SU-DHL-6 (cell line): ENCODE measurements around the gene BIRC7.

Experiments used
- H2AFZ ChIP-seq: fragments of 200-600 bp; sonication (generic); 2 replicates; pipeline ENCODE4 v1.6.1; 2014; ENCODE audit warnings: low read depth, mild to moderate bottlenecking, moderate library complexity, mixed read lengths, antibody characterized with exemption, low read length; ENCODE audit not compliant: severe bottlenecking
- H3F3A ChIP-seq: fragments of 200-600 bp; shearing (Covaris generic); 2 replicates; pipeline ENCODE4 v1.6.0; 2016; ENCODE audit warnings: antibody characterized with exemption, mild to moderate bottlenecking; ENCODE audit not compliant: insufficient read depth
- H3K27ac ChIP-seq: fragments of 200-600 bp; sonication (generic); 2 replicates; pipeline ENCODE4 v1.5.1; 2016; ENCODE audit warnings: low read depth, mild to moderate bottlenecking, low read length, moderate library complexity, mixed read lengths
- H3K27me3 ChIP-seq: fragments of 200-600 bp; sonication (generic), shearing (Covaris generic); 2 replicates; pipeline ENCODE4 v1.6.0; 2014; ENCODE audit warnings: mild to moderate bottlenecking, low read length
- H3K36me3 ChIP-seq: fragments of 200-600 bp; sonication (generic); 2 replicates; pipeline ENCODE4 v1.6.1; 2014; ENCODE audit warnings: mild to moderate bottlenecking, low read length, mixed read lengths
- H3K4me2 ChIP-seq: fragments of 300-600, 200-600 bp; shearing (Covaris generic), sonication (generic); 2 replicates; pipeline ENCODE4 v1.6.0; 2014; ENCODE audit warnings: low read length, low read depth, mild to moderate bottlenecking; ENCODE audit not compliant: poor library complexity, severe bottlenecking
- H3K4me3 ChIP-seq: fragments of 200-600 bp; sonication (generic); 2 replicates; pipeline ENCODE4 v1.5.1; 2014; ENCODE audit warnings: antibody characterized with exemption, low read length, mild to moderate bottlenecking, mixed read lengths; ENCODE audit not compliant: insufficient read depth, poor library complexity, severe bottlenecking
- H3K79me2 ChIP-seq: fragments of 200-600 bp; sonication (generic); 2 replicates; pipeline ENCODE4 v1.6.1; 2014; ENCODE audit warnings: mild to moderate bottlenecking, low read length, moderate library complexity; ENCODE audit not compliant: insufficient read depth
- H3K9ac ChIP-seq: fragments of 200-600 bp; sonication (generic); 2 replicates; pipeline ENCODE4 v1.7.0; 2014; ENCODE audit warnings: mild to moderate bottlenecking, low read length
- H3K9me2 ChIP-seq: fragments of 200-600 bp; sonication (generic); replicated peaks from 2 replicates; pipeline ENCODE4 v1.6.1; 2014; ENCODE audit warnings: low read length; ENCODE audit not compliant: insufficient read depth
- H3K9me3 ChIP-seq: fragments of 200-600 bp; sonication (generic); 2 replicates; pipeline ENCODE4 v1.6.1; 2014; ENCODE audit warnings: low read length, mixed read lengths; ENCODE audit not compliant: insufficient read depth
- H4K20me1 ChIP-seq: fragments of 200-600 bp; sonication (generic); 2 replicates; pipeline ENCODE4 v1.6.1; 2014; ENCODE audit warnings: low read depth, mild to moderate bottlenecking, antibody characterized with exemption, low read length, moderate library complexity, mixed read lengths
- CTCF ChIP-seq: fragments of 200-600 bp; sonication (generic); IDR thresholded peaks from one replicate; pipeline ENCODE4 v1.5.1; 2017; ENCODE audit warnings: antibody characterized with exemption, mild to moderate bottlenecking, low read length, moderate library complexity; ENCODE audit not compliant: insufficient read depth, poor library complexity, severe bottlenecking
- EZH2phosphoT487 ChIP-seq: fragments of 200-600 bp; sonication (generic), shearing (Covaris generic); conservative IDR thresholded peaks from 2 replicates; pipeline ENCODE4 v1.6.1; 2018; ENCODE audit warnings: mild to moderate bottlenecking, antibody characterized with exemption, low read length, moderate library complexity, mixed read lengths

Gene BIRC7

DNA sequence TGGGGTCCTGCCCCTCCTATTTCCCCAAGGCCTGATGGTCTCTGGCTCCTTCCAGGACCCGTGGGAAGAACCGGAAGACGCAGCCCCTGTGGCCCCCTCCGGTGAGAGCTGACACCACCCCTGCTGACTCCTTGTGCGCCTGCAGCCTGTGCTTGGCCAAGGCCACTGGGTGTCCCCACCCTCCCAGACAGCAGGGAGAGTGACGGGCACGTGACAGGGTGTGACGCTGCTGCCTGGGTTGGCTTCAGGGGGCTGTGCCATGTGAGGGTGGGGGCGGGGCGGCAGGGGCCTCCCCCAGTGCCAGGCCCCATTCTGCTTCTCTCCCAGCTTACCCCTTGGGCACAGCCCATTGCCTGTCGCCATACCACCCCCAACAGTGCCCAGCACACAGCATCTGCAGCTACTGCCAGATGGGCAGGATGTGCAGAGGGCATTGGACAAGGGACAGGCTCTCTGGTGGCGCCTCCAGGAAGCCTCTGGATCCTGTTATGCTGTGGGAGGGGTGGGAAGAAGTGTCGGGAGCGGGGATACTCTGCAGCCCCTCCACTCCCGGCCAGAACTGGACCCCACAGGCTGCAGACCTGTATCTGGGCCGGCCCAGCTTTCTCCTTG is 2.9 kb downstream of the BIRC7 start:
- no peak overlapping the region for H3K27ac ChIP-seq
- no peak overlapping the region for H3K4me3 ChIP-seq
- H2AFZ ChIP-seq, result no peak overlapping the region
- no peaks in the 10 kb centered on the region for H3K79me2 ChIP-seq
- H3K9ac ChIP-seq, result no peak overlapping the region
- H3K9me2 ChIP-seq, result no peaks in the 10 kb centered on the region
- no peaks in the 10 kb centered on the region for H3K27me3 ChIP-seq
- no peak overlapping the region for H3K4me2 ChIP-seq
- H4K20me1 ChIP-seq, result no peaks in the 10 kb centered on the region
- H3K36me3 ChIP-seq, result no peaks in the 10 kb centered on the region
- TF ChIP-seq CTCF (no peak), EZH2phosphoT487 (no peak)
- no peaks in the 10 kb centered on the region for H3F3A ChIP-seq
- no peaks in the 10 kb centered on the region for H3K9me3 ChIP-seq

DNA sequence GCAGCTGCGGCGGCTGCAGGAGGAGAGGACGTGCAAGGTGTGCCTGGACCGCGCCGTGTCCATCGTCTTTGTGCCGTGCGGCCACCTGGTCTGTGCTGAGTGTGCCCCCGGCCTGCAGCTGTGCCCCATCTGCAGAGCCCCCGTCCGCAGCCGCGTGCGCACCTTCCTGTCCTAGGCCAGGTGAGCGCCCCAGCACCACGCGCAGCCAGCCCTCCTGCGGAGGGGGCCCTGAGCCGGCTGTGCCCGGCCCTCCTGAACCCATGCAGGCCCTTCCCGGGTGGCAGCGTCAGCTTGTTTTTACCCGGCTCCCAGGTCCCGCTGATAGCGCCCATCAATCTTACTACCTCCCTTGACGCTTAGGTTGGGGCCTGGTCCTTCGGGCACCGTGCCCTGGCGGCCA is 3.7 kb downstream of the BIRC7 start:
- no peaks in the 10 kb centered on the region for H3K9me2 ChIP-seq
- H3F3A ChIP-seq, result no peaks in the 10 kb centered on the region
- H3K4me3 ChIP-seq, result no peak overlapping the region
- H3K79me2 ChIP-seq, result no peaks in the 10 kb centered on the region
- no peak overlapping the region for H2AFZ ChIP-seq
- H3K9me3 ChIP-seq, result no peaks in the 10 kb centered on the region
- no peak for TF ChIP-seq CTCF
- no peak for TF ChIP-seq EZH2phosphoT487
- no peak overlapping the region for H3K27ac ChIP-seq
- H3K36me3 ChIP-seq, result no peaks in the 10 kb centered on the region
- no peak overlapping the region for H3K9ac ChIP-seq
- H3K4me2 ChIP-seq, result no peak overlapping the region
- H3K27me3 ChIP-seq, result no peaks in the 10 kb centered on the region
- no peaks in the 10 kb centered on the region for H4K20me1 ChIP-seq

- no peak overlapping the region for H3K4me2 ChIP-seq
Measured at GRCh38 chr20:63240004-63240403, 4.3 kb downstream of the BIRC7 start.

More at GRCh38 chr20:63240004-63240403, 4.3 kb downstream of the BIRC7 start:
- no peaks in the 10 kb centered on the region for H3K9me2 ChIP-seq
- TF ChIP-seq CTCF (no peak), EZH2phosphoT487 (no peak)
- no peaks in the 10 kb centered on the region for H3K27me3 ChIP-seq
- no peak overlapping the region for H3K27ac ChIP-seq
- H2AFZ ChIP-seq, result no peak overlapping the region
- no peak overlapping the region for H3K4me3 ChIP-seq
- no peaks in the 10 kb centered on the region for H3F3A ChIP-seq
- no peak overlapping the region for H3K9ac ChIP-seq
- no peaks in the 10 kb centered on the region for H3K36me3 ChIP-seq
- H3K79me2 ChIP-seq, result no peaks in the 10 kb centered on the region
- no peaks in the 10 kb centered on the region for H4K20me1 ChIP-seq
- H3K9me3 ChIP-seq, result no peaks in the 10 kb centered on the region
